HG03432 (cell line): Measurements from ENCODE around the gene SEMA4C.

Source experiments
- ATAC-seq: cut with Tn5 transposase; IDR thresholded peaks from one replicate; pipeline ENCODE4 v1.9.1; 2021; ENCODE audit warnings: mild to moderate bottlenecking, moderate library complexity; ENCODE audit not compliant: unreplicated experiment

SEMA4C gene, protein sequence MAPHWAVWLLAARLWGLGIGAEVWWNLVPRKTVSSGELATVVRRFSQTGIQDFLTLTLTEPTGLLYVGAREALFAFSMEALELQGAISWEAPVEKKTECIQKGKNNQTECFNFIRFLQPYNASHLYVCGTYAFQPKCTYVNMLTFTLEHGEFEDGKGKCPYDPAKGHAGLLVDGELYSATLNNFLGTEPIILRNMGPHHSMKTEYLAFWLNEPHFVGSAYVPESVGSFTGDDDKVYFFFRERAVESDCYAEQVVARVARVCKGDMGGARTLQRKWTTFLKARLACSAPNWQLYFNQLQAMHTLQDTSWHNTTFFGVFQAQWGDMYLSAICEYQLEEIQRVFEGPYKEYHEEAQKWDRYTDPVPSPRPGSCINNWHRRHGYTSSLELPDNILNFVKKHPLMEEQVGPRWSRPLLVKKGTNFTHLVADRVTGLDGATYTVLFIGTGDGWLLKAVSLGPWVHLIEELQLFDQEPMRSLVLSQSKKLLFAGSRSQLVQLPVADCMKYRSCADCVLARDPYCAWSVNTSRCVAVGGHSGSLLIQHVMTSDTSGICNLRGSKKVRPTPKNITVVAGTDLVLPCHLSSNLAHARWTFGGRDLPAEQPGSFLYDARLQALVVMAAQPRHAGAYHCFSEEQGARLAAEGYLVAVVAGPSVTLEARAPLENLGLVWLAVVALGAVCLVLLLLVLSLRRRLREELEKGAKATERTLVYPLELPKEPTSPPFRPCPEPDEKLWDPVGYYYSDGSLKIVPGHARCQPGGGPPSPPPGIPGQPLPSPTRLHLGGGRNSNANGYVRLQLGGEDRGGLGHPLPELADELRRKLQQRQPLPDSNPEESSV

DNA sequence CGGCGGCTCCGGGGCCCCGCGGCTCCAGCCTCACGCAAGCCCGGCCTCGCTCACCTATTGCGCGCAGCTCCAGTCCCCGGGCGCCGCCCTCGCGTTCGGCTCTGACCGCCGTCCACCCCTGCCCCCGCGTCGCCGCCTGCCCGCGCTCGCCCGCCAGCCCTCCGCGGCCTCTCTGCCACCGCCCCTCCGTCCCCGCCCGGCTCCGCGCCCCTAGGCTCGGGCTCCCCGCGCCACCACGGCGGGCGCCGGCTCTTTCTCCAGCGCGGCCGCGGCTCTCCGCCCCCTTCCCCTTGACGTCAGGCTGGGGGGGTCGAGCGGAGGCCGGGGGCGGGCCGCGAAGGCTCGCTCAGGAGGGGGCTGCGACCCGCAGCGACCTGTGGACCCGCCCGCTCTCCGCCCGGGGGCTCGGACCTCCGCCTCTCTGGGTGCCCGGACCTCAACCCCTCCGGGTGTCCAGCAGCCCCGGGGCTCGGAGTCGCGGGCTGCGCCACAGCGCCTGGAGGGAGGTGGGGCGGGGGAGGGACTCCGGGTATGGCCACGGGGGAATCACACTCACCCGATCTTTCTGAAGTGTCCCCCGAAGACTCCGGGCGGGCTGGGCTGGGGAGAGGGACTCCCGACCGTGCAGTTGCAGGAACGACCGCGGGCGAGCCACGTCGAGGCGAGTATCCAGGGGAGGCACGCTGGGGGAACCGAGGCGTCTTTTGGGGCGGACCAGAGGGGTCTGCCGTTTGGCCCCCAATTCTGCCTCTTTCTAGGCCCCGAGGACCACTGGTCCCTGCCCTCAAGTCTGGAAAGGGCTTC is at the start of gene SEMA4C:
Gene SEMA4C, minus strand, starts transcription at position 259 of the 804 bp plus-strand sequence. CDS start 2,194 bp downstream, outside the sequence.
- no peak for ATAC-seq

- ATAC-seq = no peak
Observed at GRCh38 chr2:96918754-96919550, 49.1 kb upstream of the SEMA4C start.

GRCh38 chr2:96918092-96918753 is 48.3 kb upstream of the SEMA4C start:
- ATAC-seq = no peak

- no peak for ATAC-seq
Observed at GRCh38 chr2:96916646-96917543, 47.0 kb upstream of the SEMA4C start.

- ATAC-seq = no peak
Observed at GRCh38 chr2:96916156-96916630, 46.3 kb upstream of the SEMA4C start.

DNA sequence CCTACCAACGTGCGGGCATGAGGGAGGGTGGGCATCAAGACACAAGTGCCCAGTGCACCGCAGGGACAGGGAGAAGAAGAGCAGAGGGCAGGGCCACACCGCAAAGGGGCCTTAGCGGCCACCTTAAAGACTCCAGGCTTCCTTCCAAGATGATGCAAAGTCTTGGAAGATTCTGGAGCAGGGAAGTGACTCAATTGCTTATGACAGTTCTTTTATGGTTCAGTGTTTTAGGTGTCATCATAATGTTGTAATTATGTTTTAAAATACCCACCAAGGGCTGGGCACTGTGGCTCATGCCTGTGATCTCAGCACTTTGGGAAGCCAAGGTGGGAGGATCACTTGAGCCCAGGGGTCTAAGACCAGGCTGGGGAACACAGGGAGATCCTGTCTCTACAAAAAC is 44.5 kb upstream of the SEMA4C start:
- no peak for ATAC-seq

GRCh38 chr2:96913398-96914202 is 43.7 kb upstream of the SEMA4C start:
- ATAC-seq = no peak

DNA sequence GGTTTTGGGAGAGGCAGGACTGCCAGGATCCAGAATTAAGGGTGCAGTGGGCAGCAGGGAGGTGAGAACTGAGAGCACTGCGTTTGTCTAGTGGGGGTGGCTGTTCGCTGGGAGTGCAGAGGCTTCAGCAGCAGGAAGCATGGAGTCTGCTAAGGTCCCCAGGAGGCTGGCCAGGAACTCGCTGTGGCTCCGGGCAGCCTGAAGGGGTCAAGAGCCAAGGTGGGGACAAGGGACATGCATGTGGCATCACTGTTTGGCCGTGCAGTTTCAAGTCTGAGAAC is 43.2 kb upstream of the SEMA4C start:
- no peak for ATAC-seq

GRCh38 chr2:96912346-96913116 is 42.7 kb upstream of the SEMA4C start:
- no peak for ATAC-seq

GRCh38 chr2:96909611-96910021 is 39.7 kb upstream of the SEMA4C start:
- no peak for ATAC-seq

DNA sequence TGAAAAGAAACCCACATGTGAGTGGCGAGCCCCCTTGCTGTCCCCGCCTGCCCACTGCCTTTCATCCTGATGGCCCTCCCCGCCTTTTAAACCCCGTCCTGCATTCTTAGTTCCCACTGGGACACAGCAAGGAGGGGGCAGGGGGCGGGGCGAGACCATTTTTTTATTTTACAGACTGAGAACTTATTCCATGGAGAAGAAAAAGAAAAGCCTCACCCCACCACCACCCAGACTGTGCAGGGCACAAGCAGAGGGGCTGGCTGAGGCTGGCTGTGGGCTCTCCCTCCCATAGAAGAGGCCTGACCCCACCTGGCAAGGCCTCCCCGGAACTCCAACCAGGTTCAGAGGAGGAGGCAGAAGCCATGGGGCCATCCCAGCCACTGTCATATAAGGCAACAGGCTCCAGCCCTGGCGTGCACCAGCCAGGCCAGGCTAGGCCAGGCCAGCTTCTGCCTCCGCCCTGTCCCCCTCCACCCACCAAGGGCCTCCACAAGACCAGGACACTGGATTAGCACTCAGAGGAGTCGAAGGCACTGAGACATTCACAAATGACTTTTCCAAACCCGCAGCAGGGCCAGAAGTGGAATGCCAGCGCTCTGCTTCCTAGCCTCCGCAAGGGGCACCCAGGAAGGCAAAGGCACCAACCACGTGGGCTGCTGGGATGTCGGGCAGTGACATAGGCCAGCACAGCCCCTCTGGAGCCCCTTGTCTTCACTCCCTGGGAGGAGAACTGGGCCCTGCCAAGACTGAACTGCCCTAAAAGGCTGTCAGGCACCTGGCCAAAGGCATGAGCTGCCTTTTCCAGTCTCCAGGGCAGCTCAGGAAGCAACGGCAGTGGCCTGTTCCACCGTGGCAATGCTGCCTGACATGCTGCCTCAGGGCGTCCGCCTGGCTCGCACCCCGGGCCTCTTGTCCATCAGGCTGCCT is 37.5 kb upstream of the SEMA4C start:
- no peak for ATAC-seq

DNA sequence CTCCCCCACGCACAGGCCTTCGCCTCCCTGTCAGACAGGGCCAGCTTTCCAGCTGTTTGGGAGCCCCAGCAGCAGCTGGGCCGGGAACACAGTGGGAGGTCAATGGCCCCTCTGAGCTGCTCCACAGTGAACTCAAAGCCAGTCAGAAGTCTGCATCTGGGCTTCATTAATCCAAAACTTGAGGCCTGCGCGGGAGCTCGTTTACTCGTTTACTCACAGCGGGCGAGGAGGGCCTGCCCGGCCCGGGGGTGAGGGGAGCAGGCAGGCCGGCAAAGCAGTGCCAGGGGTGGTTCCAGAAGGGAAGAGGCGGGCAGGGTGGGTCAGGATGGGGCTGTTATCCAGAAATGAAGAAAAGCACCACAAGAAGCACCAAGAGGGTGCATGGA is 36.8 kb upstream of the SEMA4C start:
- ATAC-seq = no peak

DNA sequence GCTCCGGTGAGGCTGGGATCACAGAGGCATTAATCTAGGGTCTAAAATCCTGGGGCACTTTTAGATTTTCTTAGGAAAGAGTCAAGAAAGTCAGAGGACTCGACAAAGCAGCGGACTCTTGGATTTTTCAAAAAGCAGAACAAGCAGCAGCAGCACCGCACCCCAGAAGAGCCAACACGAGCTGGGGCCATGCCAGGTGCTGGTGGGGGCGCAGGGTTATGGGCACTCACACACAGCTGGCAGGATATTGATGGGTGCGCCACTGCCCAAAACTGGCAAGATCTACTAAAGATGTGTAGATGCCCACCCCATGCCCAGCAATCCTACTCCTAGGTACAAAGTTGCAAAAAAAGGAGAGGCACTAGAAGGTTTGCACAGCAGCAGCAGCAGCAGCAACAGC is 33.9 kb upstream of the SEMA4C start:
- ATAC-seq = no peak

GRCh38 chr2:96903318-96903717 is 33.4 kb upstream of the SEMA4C start:
- no peak for ATAC-seq

- ATAC-seq = no peak
Observed at GRCh38 chr2:96900237-96900636, 30.4 kb upstream of the SEMA4C start.

- ATAC-seq = no peak
Observed at GRCh38 chr2:96899413-96899741, 29.5 kb upstream of the SEMA4C start.
